Measurements from ENCODE around the gene ZBTB14. TPM values are rescaled to one million over a fixed set of nuclear protein-coding genes. Genes with fewer than 3 reads are reported as not detected.

The ZBTB14 gene
- total RNA-seq, 1 donor = 9.2 TPM

GRCh38 chr18:5294113-5294456 lies 1.4 kb downstream of the ZBTB14 start:
- DNase-seq (ENCODE audit: low read depth in 2 of 3, low spot score in 2 of 3) = peak in 1 of 3 donors; percentile 6

DNA sequence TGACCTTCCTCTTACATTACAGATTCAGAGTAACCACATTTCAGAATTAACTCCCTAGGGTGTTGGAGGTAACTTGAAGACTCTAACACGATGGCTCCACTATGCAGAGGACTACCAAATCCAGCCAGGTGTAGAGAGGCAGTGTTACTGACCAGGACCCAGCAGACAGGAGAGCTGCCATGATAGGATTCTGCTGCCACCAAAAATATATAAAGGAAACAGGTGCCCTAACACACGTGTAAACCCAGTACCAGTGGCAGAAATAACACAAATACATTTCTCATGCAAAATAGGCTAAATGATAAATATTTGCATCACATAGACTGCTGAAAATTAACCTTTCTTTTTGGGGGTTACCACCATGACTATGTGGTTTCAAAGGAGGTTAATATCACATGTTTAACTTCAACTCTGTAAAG lies 7.0 kb downstream of the ZBTB14 start:
- no peak for DNase-seq (ENCODE audit: low read depth in 2 of 3, low spot score in 2 of 3)

DNA sequence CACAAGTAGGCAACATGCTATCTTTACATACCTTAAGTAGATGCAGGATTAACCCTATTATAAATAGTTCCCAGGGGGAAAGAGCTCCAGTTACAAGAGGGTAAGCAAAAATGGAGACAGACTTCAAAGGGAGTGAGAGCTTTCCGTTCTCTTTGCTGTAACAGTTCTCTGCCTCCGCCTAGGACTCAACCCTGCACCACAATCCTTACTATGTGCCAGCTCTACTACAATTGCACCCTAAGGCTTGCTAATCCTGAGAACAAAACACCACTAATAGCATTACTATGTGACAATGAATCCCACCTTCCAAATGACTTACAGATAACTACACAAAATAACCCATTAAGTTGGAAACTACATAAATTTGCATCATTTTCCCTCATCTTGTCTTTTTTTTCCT lies 7.7 kb downstream of the ZBTB14 start:
- no peak for DNase-seq (ENCODE audit: low read depth in 2 of 3, low spot score in 2 of 3)

- DNase-seq (ENCODE audit: low read depth in 2 of 3, low spot score in 2 of 3) = no peak
These were observed 9.0 kb downstream of the ZBTB14 start for GRCh38 chr18:5286525-5286924.

DNA sequence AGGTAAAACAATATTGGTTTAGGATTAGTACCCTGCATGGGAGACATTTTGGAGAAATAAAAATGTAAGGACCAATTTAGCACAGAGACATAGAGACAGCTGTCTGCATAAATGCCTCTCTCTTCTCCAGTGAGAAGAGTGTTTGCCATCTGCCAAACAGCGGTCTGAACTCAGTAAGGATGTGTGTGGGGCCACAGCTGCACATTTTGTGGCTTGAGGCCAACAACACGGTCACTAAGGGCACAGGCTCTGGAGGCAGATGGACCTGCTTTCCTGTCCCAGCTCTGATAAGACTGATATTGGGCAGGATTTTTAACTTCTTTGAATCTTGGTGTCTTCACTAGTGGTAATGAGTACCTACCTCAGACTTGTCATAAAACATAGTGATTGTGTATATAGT lies 10.2 kb downstream of the ZBTB14 start:
- DNase-seq (ENCODE audit: low read depth in 2 of 3, low spot score in 2 of 3) = no peak

GRCh38 chr18:5284808-5285207 lies 10.7 kb downstream of the ZBTB14 start:
- DNase-seq (ENCODE audit: low read depth in 2 of 3, low spot score in 2 of 3) = no peak

- DNase-seq (ENCODE audit: low read depth in 2 of 3, low spot score in 2 of 3) = no peak
These were observed 12.8 kb downstream of the ZBTB14 start for GRCh38 chr18:5282770-5283169.

GRCh38 chr18:5276947-5277346 lies 18.6 kb downstream of the ZBTB14 start:
- DNase-seq (ENCODE audit: low read depth in 2 of 3, low spot score in 2 of 3) = no peak

- DNase-seq (ENCODE audit: low read depth in 2 of 3, low spot score in 2 of 3) = no peak
These were observed 19.7 kb downstream of the ZBTB14 start for GRCh38 chr18:5275872-5276271.

GRCh38 chr18:5268874-5269273 lies 26.7 kb downstream of the ZBTB14 start:
- DNase-seq (ENCODE audit: low read depth in 2 of 3, low spot score in 2 of 3) = no peak

DNA sequence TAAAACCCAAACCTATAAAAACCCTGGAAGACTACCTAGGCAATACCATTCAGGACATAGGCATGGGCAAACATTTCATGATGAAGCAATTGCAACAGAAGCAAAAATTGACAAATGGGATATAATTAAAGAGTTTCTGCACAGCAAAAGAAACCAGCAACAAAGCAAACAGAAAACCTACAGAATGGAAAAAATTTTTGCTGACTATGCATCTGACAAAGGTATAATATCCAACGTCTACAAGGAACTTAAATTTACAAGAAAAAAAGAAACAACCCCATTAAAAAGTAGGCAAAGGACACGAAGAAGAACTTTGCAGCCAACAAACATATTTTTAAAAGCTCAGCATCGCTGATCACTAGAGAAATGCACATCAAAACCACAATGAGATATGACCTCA lies 28.8 kb downstream of the ZBTB14 start:
- DNase-seq (ENCODE audit: low read depth in 2 of 3, low spot score in 2 of 3) = no peak

DNA sequence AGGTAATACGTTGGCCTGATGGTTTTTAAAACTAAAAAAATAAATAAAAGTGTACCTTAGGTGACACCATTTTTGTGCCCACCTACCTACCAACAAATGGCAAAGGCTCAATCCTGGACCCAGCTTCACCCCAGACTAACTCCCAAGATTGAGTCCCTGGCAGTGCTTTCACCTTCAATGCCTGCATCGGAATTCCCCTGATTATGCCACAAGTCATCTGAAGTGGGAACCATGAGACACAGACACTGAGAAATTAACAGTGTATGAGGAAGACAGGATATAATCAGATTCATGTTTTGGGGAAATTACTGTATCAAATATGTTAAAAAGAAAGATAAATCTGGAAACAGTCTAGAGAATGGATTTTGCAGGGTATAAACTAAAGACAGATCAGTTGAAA lies 41.6 kb downstream of the ZBTB14 start:
- DNase-seq (ENCODE audit: low read depth in 2 of 3, low spot score in 2 of 3) = no peak

DNA sequence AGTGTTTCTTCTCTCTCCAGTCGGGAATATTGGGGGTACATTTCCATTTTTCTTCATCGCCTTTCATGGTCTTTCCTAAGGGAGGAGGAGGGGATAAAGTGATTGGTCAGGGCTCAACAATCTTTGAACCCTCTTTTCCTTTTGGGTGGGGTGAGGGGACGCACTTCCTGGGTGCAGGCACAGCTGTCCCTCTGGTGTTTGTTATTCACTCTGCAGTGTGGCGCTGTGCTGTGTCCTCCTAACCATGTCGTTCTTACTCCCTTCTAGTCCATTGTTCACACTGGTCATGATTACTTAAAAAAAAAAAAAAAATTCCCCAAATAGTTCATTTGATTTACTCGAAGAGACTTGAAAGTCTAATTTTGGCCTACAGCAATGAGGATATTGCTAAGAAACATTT lies 44.4 kb downstream of the ZBTB14 start:
- DNase-seq (ENCODE audit: low read depth in 2 of 3, low spot score in 2 of 3) = no peak

DNA sequence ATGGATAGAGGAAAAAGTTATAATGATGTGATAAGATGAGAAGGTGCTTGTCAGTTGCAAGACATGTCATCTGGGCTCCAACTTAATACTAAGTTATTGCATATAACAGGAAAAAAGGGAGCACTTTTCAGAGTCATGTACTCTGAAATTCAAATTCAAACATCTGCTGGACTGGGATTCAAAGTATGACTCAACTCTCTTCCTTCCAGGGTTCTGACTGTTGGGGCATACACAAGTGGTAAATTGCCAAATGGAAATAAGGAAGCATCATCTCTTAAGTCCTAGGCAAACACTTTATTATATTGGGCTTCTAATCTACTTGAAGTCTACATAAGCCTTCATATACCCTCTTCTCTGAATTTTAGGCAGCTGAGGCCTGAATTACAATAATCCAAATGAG lies 44.9 kb downstream of the ZBTB14 start:
- DNase-seq (ENCODE audit: low read depth in 2 of 3, low spot score in 2 of 3) = no peak

GRCh38 chr18:5244941-5245340 lies 50.6 kb downstream of the ZBTB14 start:
- DNase-seq (ENCODE audit: low read depth in 2 of 3, low spot score in 2 of 3) = no peak

- no peak for DNase-seq (ENCODE audit: low read depth in 2 of 3, low spot score in 2 of 3)
These were observed 56.1 kb downstream of the ZBTB14 start for GRCh38 chr18:5239447-5239846.

Other genes starting within 250 kb of the ZBTB14 start
- not detected for gene AKAIN1, start 98.5 kb downstream of the ZBTB14 start, total RNA-seq
- gene EPB41L3, start 248.3 kb upstream of the ZBTB14 start, total RNA-seq = 6.2 TPM

Measured in hematopoietic multipotent progenitor cell (in vitro differentiated cells).